CD4-positive, alpha-beta T cell treated with Interleukin-2 at 100 ng/mL for 4 hours (primary cell): Measurements from ENCODE around the gene CLSTN2.
"Not testable (repeated sequence)": the region's sequence is repeated elsewhere in the genome, so short reads cannot be mapped to it uniquely, and the experiment has no call there.

Source experiments
- DNase-seq: peaks from one replicate; pipeline ENCODE4 v3.0.0-alpha.2; 2020; ENCODE audit warnings: low spot score

The CLSTN2 gene

DNA sequence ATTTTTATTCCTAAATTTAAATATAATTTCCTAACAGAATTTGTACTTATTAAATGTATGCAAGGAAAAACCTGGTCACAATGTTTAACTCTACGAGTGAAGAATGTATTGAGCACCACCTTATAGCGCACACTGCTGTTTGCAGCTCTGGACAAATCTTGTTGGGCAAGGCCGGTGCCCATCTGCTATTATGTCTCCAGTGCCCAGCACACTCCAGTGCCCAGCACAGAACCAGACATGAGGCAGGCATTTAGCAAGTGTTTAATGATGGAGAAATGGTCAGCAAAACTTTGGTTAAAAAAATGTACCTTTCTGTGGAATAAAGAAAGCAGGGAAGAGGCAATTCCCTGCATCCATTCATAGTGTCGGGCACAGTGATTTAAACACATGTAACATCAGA lies 488.2 kb downstream of the CLSTN2 start:
- no peak for DNase-seq

GRCh38 chr3:140423574-140423973 lies 488.6 kb downstream of the CLSTN2 start:
- DNase-seq = not testable (repeated sequence)

DNA sequence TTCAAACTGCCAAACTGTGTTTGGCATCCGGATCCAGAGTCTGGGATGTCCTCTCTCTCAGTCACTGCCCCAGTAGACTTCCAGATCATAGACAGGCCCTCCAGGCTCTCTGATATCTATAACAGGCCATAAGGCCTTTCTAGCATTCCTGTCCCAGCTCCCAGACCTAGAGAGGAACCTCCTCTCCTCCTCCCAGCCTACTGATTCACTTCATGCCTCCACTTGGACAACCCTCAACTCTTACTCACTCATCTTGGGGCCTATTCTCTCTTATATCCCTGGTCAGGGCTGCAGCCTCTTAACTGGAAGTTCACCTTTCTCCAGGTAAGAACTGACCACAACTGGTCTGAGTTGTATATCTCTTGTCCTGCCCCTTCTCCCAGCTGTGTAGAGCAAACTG lies 489.2 kb downstream of the CLSTN2 start:
- no peak for DNase-seq

DNA sequence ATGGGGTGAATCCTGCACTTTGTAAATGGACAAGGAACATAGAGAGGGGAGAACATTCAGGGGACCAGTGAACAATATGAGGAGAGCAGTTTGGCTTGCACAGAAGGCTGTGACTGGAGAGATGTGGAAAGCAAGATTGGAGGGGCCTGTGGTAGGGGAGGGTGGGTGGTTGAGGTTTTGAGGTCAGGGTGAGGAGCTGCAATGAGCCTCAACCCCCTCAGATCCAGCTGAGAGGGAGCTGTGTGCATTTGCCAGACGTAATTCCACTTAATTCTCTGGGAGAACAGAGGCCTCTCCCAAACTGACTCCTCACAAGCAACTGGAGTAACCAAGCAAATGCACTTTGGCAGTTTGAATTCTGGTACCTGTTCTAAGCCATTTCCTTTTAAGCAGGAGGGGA lies 489.7 kb downstream of the CLSTN2 start:
- no peak for DNase-seq

- no peak for DNase-seq
Measured at GRCh38 chr3:140427786-140428185, 492.8 kb downstream of the CLSTN2 start.

- DNase-seq = no peak
Measured at GRCh38 chr3:140428380-140428779, 493.4 kb downstream of the CLSTN2 start.

DNA sequence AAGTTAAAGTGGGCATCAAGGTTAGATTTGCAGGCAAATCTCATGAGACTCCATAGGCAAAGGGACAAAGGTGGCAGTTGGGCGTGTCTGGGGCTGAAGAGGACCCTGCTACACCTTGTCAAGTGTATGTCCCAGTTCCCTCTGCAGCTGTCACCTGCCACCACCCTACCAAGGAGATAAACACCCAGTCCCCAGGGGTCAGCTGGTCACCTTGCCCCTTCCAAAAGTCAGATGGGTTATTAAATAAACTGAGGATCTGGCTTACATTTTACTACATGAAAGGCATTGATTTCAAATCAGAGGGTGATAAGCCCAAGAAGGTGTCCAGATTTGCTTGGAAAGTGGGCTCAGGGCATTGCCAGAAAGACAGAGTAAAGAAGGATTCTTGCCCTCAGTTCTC lies 494.8 kb downstream of the CLSTN2 start:
- DNase-seq = no peak

DNA sequence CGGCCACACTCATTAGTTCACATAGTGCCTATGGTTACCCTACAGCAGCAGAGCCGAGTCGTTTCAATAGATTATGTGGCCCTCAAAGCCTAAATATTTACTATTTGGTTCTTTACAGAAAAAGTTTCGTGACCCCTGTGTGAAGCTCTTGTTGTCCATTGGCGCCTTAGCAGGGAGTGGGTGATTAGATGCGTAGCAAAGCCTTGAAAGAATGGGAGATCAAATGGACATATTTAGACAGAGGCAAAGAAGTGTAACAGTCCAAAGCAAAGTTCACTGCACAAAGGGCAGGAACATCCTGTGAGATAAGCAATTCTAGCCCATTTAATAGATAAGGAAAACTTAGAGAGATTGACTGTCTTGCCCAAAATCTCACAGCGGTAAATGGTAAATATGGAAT lies 495.5 kb downstream of the CLSTN2 start:
- DNase-seq = no peak

- no peak for DNase-seq
Measured at GRCh38 chr3:140432229-140432669, 497.3 kb downstream of the CLSTN2 start.

GRCh38 chr3:140433431-140433830 lies 498.4 kb downstream of the CLSTN2 start:
- no peak for DNase-seq

- no peak for DNase-seq
Measured at GRCh38 chr3:140434261-140434905, 499.4 kb downstream of the CLSTN2 start.

GRCh38 chr3:140436421-140436820 lies 501.4 kb downstream of the CLSTN2 start:
- no peak for DNase-seq

DNA sequence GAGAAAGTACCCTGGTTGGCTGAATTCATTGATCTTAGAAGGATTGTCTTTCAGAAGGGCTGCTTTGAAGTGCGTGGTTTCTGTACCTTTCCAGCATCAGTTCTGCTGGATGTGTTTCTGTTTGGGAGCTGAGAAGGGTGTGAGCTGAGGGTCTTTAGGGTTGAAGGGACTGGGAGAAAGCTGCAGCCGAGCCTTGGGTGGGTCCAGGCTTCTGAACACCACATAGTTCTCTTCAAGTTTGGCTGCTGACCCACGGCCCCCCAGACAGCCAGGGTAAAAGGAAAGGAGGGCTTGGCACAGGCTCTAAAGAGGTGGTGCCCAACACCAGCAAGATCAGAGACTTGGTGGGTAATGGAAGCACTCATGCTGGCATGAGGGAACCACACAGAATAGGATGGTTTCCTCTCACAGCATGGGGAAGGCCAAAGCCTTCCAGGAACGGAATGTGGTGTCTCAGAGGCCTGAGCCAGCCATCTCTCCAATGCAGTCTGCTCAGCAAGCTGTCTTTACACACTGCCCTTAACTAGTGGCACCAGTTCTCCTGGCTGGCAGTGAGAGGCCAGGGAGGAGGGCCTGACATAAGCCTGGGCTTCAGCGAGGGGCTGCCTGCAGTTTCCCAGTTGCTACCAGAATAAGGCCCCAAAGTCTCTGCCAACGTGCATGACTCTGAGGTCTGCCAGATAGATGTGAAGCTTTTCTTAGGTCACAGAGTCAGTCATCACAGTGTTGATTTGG lies 503.9 kb downstream of the CLSTN2 start:
- DNase-seq = no peak

DNA sequence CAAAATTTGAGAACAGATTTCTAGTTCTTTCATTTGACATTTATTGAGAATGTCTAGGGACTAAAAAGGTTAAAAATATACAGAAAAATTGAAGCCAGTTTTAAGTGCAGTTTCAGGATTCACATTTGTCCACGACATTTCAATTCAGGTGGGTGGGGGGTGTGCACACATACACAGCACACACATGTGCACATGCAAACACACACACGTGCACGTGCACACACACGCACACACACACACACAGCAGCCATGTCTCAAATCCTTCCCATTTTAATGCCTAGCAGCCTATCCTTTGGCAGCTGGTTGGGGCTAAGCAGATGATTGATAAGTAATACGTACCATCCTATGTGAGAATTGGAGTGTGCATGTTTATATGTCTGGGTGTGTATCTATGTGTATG lies 504.5 kb downstream of the CLSTN2 start:
- DNase-seq = no peak

GRCh38 chr3:140440446-140440845 lies 505.5 kb downstream of the CLSTN2 start:
- DNase-seq = no peak

DNA sequence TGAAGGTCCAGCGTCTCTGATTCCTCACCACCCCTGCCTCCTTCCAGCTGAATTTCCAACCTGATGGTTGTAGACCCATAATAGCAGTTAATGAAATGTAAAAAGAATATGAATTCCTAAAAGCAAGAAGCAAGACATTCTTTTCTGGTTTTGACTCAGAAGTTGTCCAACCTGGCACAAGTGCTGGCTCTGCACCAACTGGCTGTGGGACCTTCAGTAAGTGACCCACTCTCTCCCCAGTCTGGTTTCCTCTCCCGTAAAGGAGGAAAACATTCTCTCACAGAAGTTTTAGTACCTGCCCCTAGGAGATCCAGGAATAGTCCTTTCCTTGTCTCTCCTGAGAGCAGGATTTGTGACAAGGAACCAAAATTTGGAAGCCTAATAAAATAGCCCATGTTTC lies 506.0 kb downstream of the CLSTN2 start:
- no peak for DNase-seq

DNA sequence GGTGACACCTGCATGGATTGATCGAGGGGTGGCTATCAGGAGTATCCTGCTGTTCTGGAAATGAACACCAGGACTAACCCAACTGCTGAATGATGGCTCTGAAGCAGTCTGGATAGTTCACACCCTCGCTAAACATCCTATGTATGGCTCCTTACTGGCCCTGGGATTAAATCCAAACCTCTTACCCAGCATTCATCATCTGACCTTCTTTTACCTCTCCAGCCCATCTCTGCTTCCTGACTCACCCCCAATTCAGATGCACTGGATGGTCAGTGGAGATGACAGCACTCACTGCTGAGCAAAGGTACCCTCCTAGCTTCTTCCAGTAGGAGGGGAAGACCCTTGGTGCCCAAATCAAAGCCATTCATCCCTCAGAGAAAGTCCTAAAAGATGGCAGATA lies 507.6 kb downstream of the CLSTN2 start:
- no peak for DNase-seq

DNA sequence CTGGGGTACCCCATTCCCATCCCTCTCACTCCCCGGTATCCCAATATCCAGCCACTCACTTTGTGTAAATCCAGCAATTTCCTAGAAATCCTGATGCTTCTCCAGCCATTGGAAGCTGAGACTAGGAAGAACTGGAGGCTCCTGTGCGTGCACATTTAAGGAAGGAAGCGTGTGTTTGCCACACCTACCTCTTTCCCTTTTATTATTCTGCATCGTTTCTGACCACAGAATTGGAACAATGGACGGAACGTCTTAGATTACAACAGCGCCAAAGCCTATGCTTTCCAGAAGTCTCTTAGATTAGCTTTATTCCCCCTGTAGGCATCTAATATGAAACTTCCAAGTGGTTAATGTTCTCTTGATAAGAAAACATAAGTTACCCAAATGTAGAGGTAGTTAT lies 508.1 kb downstream of the CLSTN2 start:
- DNase-seq = no peak

- no peak for DNase-seq
Measured at GRCh38 chr3:140443806-140444205, 508.8 kb downstream of the CLSTN2 start.

DNA sequence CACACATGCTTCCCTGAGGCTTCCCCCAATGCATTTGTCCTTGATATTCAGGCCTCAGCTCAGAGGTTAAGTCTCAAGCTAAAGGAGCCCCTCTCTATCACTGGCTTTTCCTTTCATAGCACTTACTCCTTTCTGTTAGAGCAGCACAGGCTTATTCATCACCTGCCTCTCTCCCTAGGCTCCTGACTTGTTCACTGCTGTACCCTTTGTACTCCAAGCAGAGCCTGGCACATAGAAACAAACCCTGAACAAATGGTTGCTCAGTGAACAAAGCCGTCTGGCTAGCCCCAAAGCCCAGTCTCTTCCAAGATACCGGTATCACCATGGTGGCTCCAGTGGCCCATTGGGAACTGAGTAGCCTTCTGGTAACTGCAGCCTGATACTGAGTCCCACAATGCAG lies 511.7 kb downstream of the CLSTN2 start:
- no peak for DNase-seq

DNA sequence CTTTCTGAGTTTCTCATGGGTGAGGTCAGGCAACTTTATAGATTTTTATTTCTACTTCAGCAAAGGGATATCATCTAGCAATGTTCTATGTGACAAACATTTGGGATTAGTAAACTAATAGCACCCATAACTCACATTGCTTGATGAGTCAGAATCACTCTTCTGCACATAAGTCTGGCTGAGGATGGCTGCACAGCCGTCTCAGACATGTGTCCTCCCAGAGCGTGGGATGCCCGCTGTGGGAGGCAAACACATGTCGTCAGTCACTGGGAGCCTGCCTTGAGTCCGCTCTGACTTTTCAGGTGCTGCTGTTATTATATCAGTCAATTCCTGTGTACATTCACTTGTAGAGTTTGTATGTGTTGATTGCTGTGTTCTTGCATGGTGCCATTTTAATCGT lies 512.2 kb downstream of the CLSTN2 start:
- DNase-seq = no peak

GRCh38 chr3:140448001-140448400 lies 513.0 kb downstream of the CLSTN2 start:
- no peak for DNase-seq

DNA sequence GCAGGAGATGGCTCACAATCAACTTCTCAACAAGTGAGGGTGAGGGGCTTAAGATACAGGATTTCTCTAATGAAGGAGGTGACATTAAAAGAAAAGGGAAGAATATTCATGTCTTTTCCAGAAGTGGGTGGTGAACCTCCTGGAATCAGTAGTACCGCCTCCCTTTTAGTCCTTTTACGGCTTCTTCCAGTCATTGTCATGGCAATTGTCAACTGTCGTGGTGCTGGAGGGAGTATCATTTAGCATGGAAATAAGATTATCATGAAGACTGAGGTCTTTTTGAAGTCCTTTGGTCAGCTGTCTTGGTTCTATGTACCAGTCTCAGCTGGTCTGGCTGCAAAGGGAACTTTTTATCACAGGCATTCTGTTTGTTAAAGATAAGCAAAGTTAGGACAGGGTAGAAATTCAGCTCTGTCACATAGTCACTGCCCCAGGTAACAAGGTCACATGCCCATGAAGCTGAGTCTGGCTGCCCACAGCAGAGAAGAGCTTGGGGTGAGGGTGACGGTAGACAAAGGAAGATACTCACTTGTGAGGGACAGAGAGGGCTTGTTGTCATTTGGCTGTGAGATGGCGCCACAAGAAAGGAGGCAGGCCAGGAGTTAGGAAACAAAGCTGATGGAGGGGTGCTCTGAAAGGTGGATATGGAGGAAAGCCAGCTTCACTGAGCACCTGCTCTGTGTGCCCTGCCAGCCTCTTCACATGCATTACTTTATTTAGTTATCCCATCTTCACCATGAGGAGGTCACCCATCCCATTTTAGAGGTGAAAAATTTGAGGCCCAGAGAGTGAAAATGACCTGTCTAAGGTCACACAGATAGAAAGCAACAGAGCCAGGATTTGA lies 514.6 kb downstream of the CLSTN2 start:
- no peak for DNase-seq
